H1 (cell line): ENCODE measurements around the gene SEMA3E. TPM values are rescaled to one million over a fixed set of nuclear protein-coding genes. Genes with fewer than 3 reads are reported as not detected.
A peak's percentile ranks its signal among the peaks of the same experiment; 100 is the strongest.

ENCODE experiments used
- CTCF ChIA-PET: fragments of 300-600 bp; sonication (Branson Sonifier 250); formaldehyde crosslinking; loops from one replicate; lab custom pipeline; 2021; ENCODE audit not compliant: partially characterized antibody; lab: Charles Lee
- POLR2A ChIA-PET: fragments of 300-600 bp; sonication (Branson Sonifier 250); formaldehyde crosslinking; loops from one replicate; lab custom pipeline; 2021; ENCODE audit warnings: inconsistent platforms; ENCODE audit not compliant: partially characterized antibody; lab: Charles Lee
- DNase-seq, 2 experiments: peaks; one replicate each; pipeline versions ENCODE4 v3.0.0 to v3.0.0-alpha.2; 2010 to 2022; ENCODE audit warnings: low spot score in 2 of 2, low read depth in 1 of 2, mixed read lengths in 1 of 2
- FAIRE-seq: peaks from 2 replicates; lab custom pipeline; 2011; peaks lifted over from hg19 to GRCh38; lab: Jason Lieb, UNC
- H2AFZ ChIP-seq: 2 replicates; pipeline ENCODE4 v1.8.1; 2012; ENCODE audit warnings: low read length, inconsistent platforms
- H2AK5ac ChIP-seq: 2 replicates; pipeline ENCODE4 v1.6.1; 2013; ENCODE audit warnings: low read depth, low read length
- H2BK120ac ChIP-seq: replicated peaks from 2 replicates; pipeline ENCODE3; 2013; ENCODE audit warnings: low read depth, low read length, inconsistent platforms
- H2BK12ac ChIP-seq: 2 replicates; pipeline ENCODE4 v1.6.1; 2013; ENCODE audit warnings: low read depth, low read length
- H2BK15ac ChIP-seq: 2 replicates; pipeline ENCODE4 v1.6.1; 2013; ENCODE audit warnings: low read length
- H2BK20ac ChIP-seq: 2 replicates; pipeline ENCODE4 v1.6.1; 2013; ENCODE audit warnings: low read length
- H2BK5ac ChIP-seq: 2 replicates; pipeline ENCODE4 v1.6.1; 2013; ENCODE audit warnings: low read depth, low read length
- H3K14ac ChIP-seq: 2 replicates; pipeline ENCODE4 v1.6.1; 2013; ENCODE audit warnings: inconsistent platforms; ENCODE audit not compliant: insufficient read length
- H3K18ac ChIP-seq: 2 replicates; pipeline ENCODE4 v1.6.1; 2013; ENCODE audit warnings: low read length; ENCODE audit errors: extremely low read depth
- H3K23ac ChIP-seq: 2 replicates; pipeline ENCODE4 v1.6.1; 2013; ENCODE audit warnings: inconsistent platforms; ENCODE audit not compliant: insufficient read length
- H3K23me2 ChIP-seq: 2 replicates; pipeline ENCODE4 v1.6.1; 2013; ENCODE audit warnings: low read depth, low read length
- H3K27ac ChIP-seq: 2 replicates; pipeline ENCODE4 v1.6.1; 2011; ENCODE audit warnings: low read depth, low read length, inconsistent platforms
- H3K27me3 ChIP-seq, 4 experiments: replicated peaks in 1 of 4; 1 replicate in 1 of 4; 2 replicates in 3 of 4; pipeline versions ENCODE4 v1.6.1 to v1.8.1; 2011 to 2013; ENCODE audit warnings: low read length in 3 of 4, mild to moderate bottlenecking in 3 of 4, inconsistent platforms in 2 of 4, mixed read lengths in 2 of 4, moderate library complexity in 1 of 4; ENCODE audit not compliant: control insufficient read depth in 3 of 4, insufficient read depth in 3 of 4; ENCODE audit errors: extremely low read depth in 1 of 4
- H3K36me3 ChIP-seq, 4 experiments: 2 replicates each; pipeline versions ENCODE4 v1.6.1 to v1.8.1; 2011 to 2013; ENCODE audit warnings: mild to moderate bottlenecking in 4 of 4, low read length in 3 of 4, moderate library complexity in 2 of 4, control low read depth in 1 of 4, inconsistent platforms in 1 of 4; ENCODE audit not compliant: insufficient read depth in 4 of 4, control insufficient read depth in 2 of 4
- H3K4ac ChIP-seq: replicated peaks from 2 replicates; pipeline ENCODE3; 2013; ENCODE audit warnings: low read length, low read depth, mixed read lengths, inconsistent platforms; ENCODE audit not compliant: insufficient read length
- H3K4me1 ChIP-seq, 4 experiments: replicated peaks in 1 of 4; 1 replicate in 1 of 4; 2 replicates in 3 of 4; pipeline versions ENCODE4 v1.6.1 to v1.8.1; 2011 to 2013; ENCODE audit warnings: low read length in 3 of 4, inconsistent platforms in 2 of 4, mixed read lengths in 1 of 4; ENCODE audit not compliant: insufficient read depth in 4 of 4, control insufficient read depth in 3 of 4
- H3K4me2 ChIP-seq, 2 experiments: 2 replicates each; pipeline versions ENCODE4 v1.6.1 to v1.8.1; 2011 to 2013; ENCODE audit warnings: low read depth in 2 of 2, low read length in 2 of 2, control low read depth in 1 of 2, inconsistent platforms in 1 of 2, mild to moderate bottlenecking in 1 of 2; ENCODE audit not compliant: insufficient read depth in 1 of 2
- H3K4me3 ChIP-seq, 4 experiments: fragments of 200-600, 300-600 bp in 1 of 4; sonication (generic), shearing (Covaris generic), sonication (Bioruptor Twin) in 1 of 4; 2 replicates each; pipeline versions ENCODE4 v1.5.1 to v1.8.1; 2011 to 2016; ENCODE audit warnings: low read length in 4 of 4, low read depth in 3 of 4, control low read depth in 2 of 4, inconsistent platforms in 2 of 4, mild to moderate bottlenecking in 2 of 4, mixed read lengths in 1 of 4, moderate library complexity in 1 of 4; ENCODE audit not compliant: insufficient read depth in 2 of 4; ENCODE audit errors: extremely low read depth in 1 of 4
- H3K56ac ChIP-seq: replicated peaks from 2 replicates; pipeline ENCODE3; 2013; ENCODE audit warnings: low read depth, mild to moderate bottlenecking, mixed read lengths, low read length, inconsistent platforms; ENCODE audit not compliant: insufficient read length
- H3K79me1 ChIP-seq: 2 replicates; pipeline ENCODE4 v1.6.1; 2013; ENCODE audit warnings: low read depth, low read length, control low read depth
- H3K79me2 ChIP-seq, 2 experiments: 2 replicates each; pipeline versions ENCODE4 v1.6.1 to v1.8.1; 2012 to 2013; ENCODE audit warnings: low read length in 2 of 2, mild to moderate bottlenecking in 2 of 2, inconsistent platforms in 1 of 2; ENCODE audit not compliant: insufficient read depth in 2 of 2, control insufficient read depth in 1 of 2
- H3K9ac ChIP-seq, 4 experiments: replicated peaks in 1 of 4; 1 replicate in 1 of 4; 2 replicates in 3 of 4; pipeline versions ENCODE4 v1.6.1 to v1.8.1; 2011 to 2013; ENCODE audit warnings: low read depth in 3 of 4, low read length in 3 of 4, control low read depth in 2 of 4, mild to moderate bottlenecking in 2 of 4, moderate library complexity in 2 of 4, inconsistent platforms in 1 of 4; ENCODE audit errors: extremely low read depth in 1 of 4
- H3K9me3 ChIP-seq, 2 experiments: 2 replicates each; pipeline versions ENCODE4 v1.6.1 to v1.8.1; 2012 to 2013; ENCODE audit warnings: mild to moderate bottlenecking in 2 of 2, moderate library complexity in 2 of 2, control low read depth in 1 of 2, inconsistent platforms in 1 of 2, low read depth in 1 of 2, low read length in 1 of 2, mixed read lengths in 1 of 2; ENCODE audit not compliant: insufficient read depth in 2 of 2
- H4K20me1 ChIP-seq, 2 experiments: replicated peaks in 1 of 2; 2 replicates each; pipeline versions ENCODE3 to v1.8.1; 2011 to 2013; ENCODE audit warnings: inconsistent platforms in 2 of 2, low read length in 2 of 2, mild to moderate bottlenecking in 1 of 2; ENCODE audit not compliant: insufficient read depth in 2 of 2, control insufficient read depth in 1 of 2
- H4K5ac ChIP-seq: 2 replicates; pipeline ENCODE4 v1.6.1; 2013; ENCODE audit warnings: low read length, low read depth, mixed read lengths, inconsistent platforms; ENCODE audit not compliant: insufficient read length
- H4K8ac ChIP-seq: 2 replicates; pipeline ENCODE4 v1.8.0; 2013; ENCODE audit warnings: mild to moderate bottlenecking, moderate library complexity, low read length, inconsistent platforms; ENCODE audit not compliant: insufficient read depth; ENCODE audit errors: extremely low read depth
- H4K91ac ChIP-seq: replicated peaks from 2 replicates; pipeline ENCODE3; 2013; ENCODE audit warnings: low read length, mixed read lengths, inconsistent platforms; ENCODE audit not compliant: insufficient read length
- EGR1 ChIP-seq: IDR thresholded peaks from 2 replicates; pipeline ENCODE4 v1.6.1; 2011; ENCODE audit warnings: low read depth, low read length, borderline replicate concordance
- HDAC2 ChIP-seq, 2 experiments: fragments of 300-600 bp in 1 of 2; sonication (generic) in 1 of 2; IDR thresholded peaks; 2 replicates each; pipeline ENCODE4 v1.6.1; 2011 to 2012; ENCODE audit warnings: low read depth in 2 of 2, low read length in 2 of 2, mild to moderate bottlenecking in 2 of 2, moderate library complexity in 2 of 2, borderline replicate concordance in 1 of 2, inconsistent platforms in 1 of 2
- MAFK ChIP-seq: IDR thresholded peaks from 2 replicates; pipeline ENCODE4 v1.6.1; 2012; ENCODE audit warnings: low read depth, mild to moderate bottlenecking, improper control_type of control experiment, low read length
- RFX5 ChIP-seq: IDR thresholded peaks from 2 replicates; pipeline ENCODE4 v1.6.1; 2011; ENCODE audit warnings: low read depth, low read length, improper control_type of control experiment, borderline replicate concordance
- SIRT6 ChIP-seq: IDR thresholded peaks from one replicate; pipeline ENCODE4 v1.7.1; 2012; ENCODE audit warnings: low read length, inconsistent platforms
- TEAD4 ChIP-seq: IDR thresholded peaks from 2 replicates; pipeline ENCODE4 v1.6.1; 2012; ENCODE audit warnings: low read depth, low read length, inconsistent platforms, mixed read lengths
- YY1 ChIP-seq: IDR thresholded peaks from 2 replicates; pipeline ENCODE4 v1.6.1; 2011; ENCODE audit warnings: low read depth, mild to moderate bottlenecking, low read length
- WGBS, 2 experiments: shearing (Covaris generic) in 1 of 2; methylation state at CpG; one replicate each; pipeline versions ENCODE4 v1.1.6 to v1.1.7; 2013 to 2015; ENCODE audit warnings: low lambda C conversion rate in 2 of 2, mixed read lengths in 2 of 2, inconsistent platforms in 1 of 2, low coverage in 1 of 2, missing lambda C conversion rate in 1 of 2; ENCODE audit not compliant: insufficient replicate concordance in 2 of 2, insufficient coverage in 1 of 2, insufficient read length in 1 of 2; ENCODE audit errors: extremely low coverage in 1 of 2, missing lambda C conversion rate in 1 of 2; 5-methylcytosine and 5-hydroxymethylcytosine counted together
- polyA plus RNA-seq, 7 experiments: library from polyadenylated mRNA; depleted of rRNA in 3 of 7; stranded (reverse) in 5 of 7; unstranded in 2 of 7; fragments of >200 nt in 5 of 7; fragments of 200-250 nt in 2 of 7; gene quantifications; 1 replicate in 5 of 7; 2 replicates in 1 of 7; 4 replicates in 1 of 7; pipeline versions ENCODE4 v1.2.1 to v1.2.3, GENCODE V29; 2011 to 2013; ENCODE audit warnings: missing spikeins in 2 of 7, mixed read lengths in 2 of 7
- total RNA-seq: library from RNA; stranded (reverse); fragmentation: NEBNext Ultra II Directional; extraction: Animal tissue kit (Norgen Biotek cat#: 25700); gene quantifications from 2 replicates; pipeline ENCODE4 v1.2.1, GENCODE V29; 2021
- TF ChIP-seq, protein P1 (sequence below), 3 experiments: IDR thresholded peaks; 1 replicate in 2 of 3; 2 replicates in 1 of 3; pipeline versions ENCODE4 v1.5.1 to v1.6.1; 2011; ENCODE audit warnings: low read length in 3 of 3, mild to moderate bottlenecking in 3 of 3, inconsistent platforms in 2 of 3, low read depth in 1 of 3, moderate library complexity in 1 of 3; ENCODE audit not compliant: insufficient read depth in 1 of 3; ENCODE audit errors: control extremely low read depth in 1 of 3
- TF ChIP-seq, protein P2 (sequence below): IDR thresholded peaks from 2 replicates; pipeline ENCODE4 v1.6.1; 2012; ENCODE audit warnings: inconsistent platforms
- TF ChIP-seq, protein P3 (sequence below): IDR thresholded peaks from 2 replicates; pipeline ENCODE4 v1.6.1; 2011; ENCODE audit warnings: low read depth, mild to moderate bottlenecking, low read length; ENCODE audit not compliant: insufficient read depth

Gene SEMA3E
- total and polyA plus RNA-seq, 2 of the 8 experiments (the other 6 are each of a cell fraction or from before 2014, with no cell fraction given): 0.93 to 0.94 TPM

DNA sequence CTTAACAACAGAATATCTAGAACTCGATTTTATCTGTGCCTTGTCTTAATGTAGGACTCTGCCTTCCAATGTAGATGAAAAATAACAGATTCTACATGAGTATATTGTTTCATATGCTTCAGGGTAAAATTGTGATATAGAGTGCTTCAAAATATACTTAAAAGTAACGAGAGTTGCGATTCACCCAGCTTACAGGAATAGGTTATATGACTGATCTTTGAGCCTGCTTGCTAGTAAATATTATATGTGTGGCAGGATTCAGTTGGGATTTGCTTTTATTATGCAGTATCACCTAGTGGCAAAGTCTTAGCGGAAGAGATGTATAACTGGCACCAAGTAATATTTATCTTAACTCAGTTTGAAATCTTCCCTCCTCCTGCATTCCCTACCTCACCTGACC is 183.3 kb downstream of the SEMA3E start:
- Histone ChIP-seq H3K36me3 (peaks cover 0 to 39% (median 18%) of the 10 kb centered on the region in 4 experiments; a peak in 5 of 8 replicates), H2BK5ac (no peak overlapping the region), H3K23ac (no peak overlapping the region), H2AK5ac (no peak overlapping the region), H3K4me3 (peak overlapping the region in 2 of 4 experiments; percentile 20 to 54; a peak in 3 of 8 replicates), H3K4ac (no peak overlapping the region), H3K79me2 (peaks cover 0 to 23% of the 10 kb centered on the region in 2 experiments; a peak in 2 of 4 replicates), H3K27me3 (peaks cover 0 to 1% (median 0%) of the 10 kb centered on the region in 4 experiments; a peak in 1 of 7 replicates), H2AFZ (no peak overlapping the region), H3K18ac (no peak overlapping the region), H4K91ac (no peak overlapping the region), H2BK15ac (no peak overlapping the region), H3K9me3 (no peaks in the 10 kb centered on the region), H3K4me2 (peak overlapping the region; percentile 33 to 38; a peak in 2 of 4 replicates), H4K5ac (no peak overlapping the region), H3K4me1 (peaks cover 0 to 11% (median 3%) of the 10 kb centered on the region in 4 experiments; a peak in 3 of 7 replicates), H3K79me1 (no peaks in the 10 kb centered on the region), H4K8ac (no peak overlapping the region), H4K20me1 (peaks cover 1 to 3% of the 10 kb centered on the region in 2 experiments), H2BK20ac (no peak overlapping the region), H3K27ac (no peak overlapping the region), H2BK12ac (no peak overlapping the region), H3K14ac (no peak overlapping the region), H3K9ac (no peak overlapping the region), H3K56ac (no peak overlapping the region), H2BK120ac (no peak overlapping the region), H3K23me2 (no peaks in the 10 kb centered on the region)
- POLR2A ChIA-PET: interaction anchor here (0.8 to 5.8 kb wide), 9 partner anchors 8 to 145 kb away, joined by 3 to 135 read pairs (median 6); no protein-coding TSS in a partner anchor
- no peak for DNase-seq
- CTCF ChIA-PET: no interaction called here
- FAIRE-seq: no peak
- 75% methylated on average over 4 of the region's 4 CpGs; no CpG with 5 or more reads in 1 of the 2 experiments for WGBS, 2 experiments
- no peak for TF ChIP-seq MAFK
- TF ChIP-seq, protein P1, sequence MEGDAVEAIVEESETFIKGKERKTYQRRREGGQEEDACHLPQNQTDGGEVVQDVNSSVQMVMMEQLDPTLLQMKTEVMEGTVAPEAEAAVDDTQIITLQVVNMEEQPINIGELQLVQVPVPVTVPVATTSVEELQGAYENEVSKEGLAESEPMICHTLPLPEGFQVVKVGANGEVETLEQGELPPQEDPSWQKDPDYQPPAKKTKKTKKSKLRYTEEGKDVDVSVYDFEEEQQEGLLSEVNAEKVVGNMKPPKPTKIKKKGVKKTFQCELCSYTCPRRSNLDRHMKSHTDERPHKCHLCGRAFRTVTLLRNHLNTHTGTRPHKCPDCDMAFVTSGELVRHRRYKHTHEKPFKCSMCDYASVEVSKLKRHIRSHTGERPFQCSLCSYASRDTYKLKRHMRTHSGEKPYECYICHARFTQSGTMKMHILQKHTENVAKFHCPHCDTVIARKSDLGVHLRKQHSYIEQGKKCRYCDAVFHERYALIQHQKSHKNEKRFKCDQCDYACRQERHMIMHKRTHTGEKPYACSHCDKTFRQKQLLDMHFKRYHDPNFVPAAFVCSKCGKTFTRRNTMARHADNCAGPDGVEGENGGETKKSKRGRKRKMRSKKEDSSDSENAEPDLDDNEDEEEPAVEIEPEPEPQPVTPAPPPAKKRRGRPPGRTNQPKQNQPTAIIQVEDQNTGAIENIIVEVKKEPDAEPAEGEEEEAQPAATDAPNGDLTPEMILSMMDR (IDR thresholded peaks at IDR 0.05; ENCODE audit: control extremely low read depth in 1 of 3, insufficient read depth in 1 of 3, low read depth in 1 of 3, low read length in 3 of 3): no peak
- no peak for TF ChIP-seq TEAD4
- TF ChIP-seq HDAC2 (IDR thresholded peaks at IDR 0.05; ENCODE audit: borderline replicate concordance in 1 of 2, low read depth in 2 of 2, low read length in 2 of 2): no peak
- TF ChIP-seq, protein P2, sequence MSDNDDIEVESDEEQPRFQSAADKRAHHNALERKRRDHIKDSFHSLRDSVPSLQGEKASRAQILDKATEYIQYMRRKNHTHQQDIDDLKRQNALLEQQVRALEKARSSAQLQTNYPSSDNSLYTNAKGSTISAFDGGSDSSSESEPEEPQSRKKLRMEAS: no peak
- no peak for TF ChIP-seq RFX5
- no peak for TF ChIP-seq SIRT6
- TF ChIP-seq, protein P3, sequence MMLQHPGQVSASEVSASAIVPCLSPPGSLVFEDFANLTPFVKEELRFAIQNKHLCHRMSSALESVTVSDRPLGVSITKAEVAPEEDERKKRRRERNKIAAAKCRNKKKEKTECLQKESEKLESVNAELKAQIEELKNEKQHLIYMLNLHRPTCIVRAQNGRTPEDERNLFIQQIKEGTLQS: no peak
- TF ChIP-seq YY1: no peak
- no peak for TF ChIP-seq EGR1
